Measurements from ENCODE around the gene DCAF6. TPM values are rescaled to one million over a fixed set of nuclear protein-coding genes. Genes with fewer than 3 reads are reported as not detected.

Gene DCAF6
- total and polyA plus RNA-seq, 12 donors = 49.0 to 226 (median 197) TPM

GRCh38 chr1:167898578-167899222, 37.8 kb upstream of the DCAF6 start:
- ATAC-seq (no peak), DNase-seq (no peak)
- no peak overlapping the region for H3K4me3 ChIP-seq
- peak overlapping the region in 1 of 10 donors; percentile 16 for H3K27ac ChIP-seq
- no peaks in the 10 kb centered on the region for H3K27me3 ChIP-seq
- H3K4me1 ChIP-seq = peaks cover 0 to 11% (median 0%) of the 10 kb centered on the region in 9 donors
- intact Hi-C loops (cut with DNase I) = no loop called here
- WGBS, 2 donors = 97 to 98% methylated on average over 9 of the region's 9 CpGs
- no peaks in the 10 kb centered on the region for H3K9me3 ChIP-seq
- no peak for TF ChIP-seq CTCF (IDR thresholded peaks at IDR 0.05)
- no peaks in the 10 kb centered on the region for H3K36me3 ChIP-seq

GRCh38 chr1:167899253-167899681, 37.2 kb upstream of the DCAF6 start:
- Histone ChIP-seq H3K4me3 (no peak overlapping the region), H3K27ac (peak overlapping the region in 1 of 10 donors; percentile 16), H3K4me1 (peaks cover 0 to 11% (median 0%) of the 10 kb centered on the region in 9 donors), H3K36me3 (no peaks in the 10 kb centered on the region), H3K9me3 (no peaks in the 10 kb centered on the region), H3K27me3 (no peaks in the 10 kb centered on the region)
- intact Hi-C loops (cut with DNase I) = no loop called here
- 50 to 59% methylated on average over 4 of the region's 4 CpGs for WGBS, 2 donors
- peak in 7 of 8 donors; percentile 47 to 94 (median 59) for ATAC-seq
- no peak for TF ChIP-seq CTCF (IDR thresholded peaks at IDR 0.05)
- DNase-seq = peak; percentile 17 to 31

- no peak for TF ChIP-seq CTCF (IDR thresholded peaks at IDR 0.05)
- Histone ChIP-seq H3K27me3 (no peaks in the 10 kb centered on the region), H3K4me1 (peaks cover 0 to 14% (median 0%) of the 10 kb centered on the region in 9 donors), H3K4me3 (no peak overlapping the region), H3K27ac (no peak overlapping the region), H3K9me3 (no peaks in the 10 kb centered on the region), H3K36me3 (no peaks in the 10 kb centered on the region)
- DNase-seq = no peak
- 96 to 98% methylated on average over 4 of the region's 4 CpGs for WGBS, 2 donors
- intact Hi-C loops (cut with DNase I) = loop anchor here in 1 of 10 donors (10.0 kb wide), 1 partner anchor 174 kb away; no protein-coding TSS in a partner anchor
- ATAC-seq = no peak
These were observed 35.6 kb upstream of the DCAF6 start for GRCh38 chr1:167900907-167901306.

GRCh38 chr1:167904652-167905130, 31.8 kb upstream of the DCAF6 start:
- no peak for DNase-seq
- Histone ChIP-seq H3K36me3 (no peaks in the 10 kb centered on the region), H3K9me3 (peaks cover 0 to 2% (median 0%) of the 10 kb centered on the region in 11 donors), H3K27me3 (no peaks in the 10 kb centered on the region), H3K4me3 (no peak overlapping the region), H3K4me1 (peaks cover 0 to 24% (median 0%) of the 10 kb centered on the region in 9 donors), H3K27ac (peak overlapping the region in 1 of 10 donors; percentile 46)
- WGBS, 2 donors = 61 to 75% methylated on average over 4 of the region's 4 CpGs
- no peak for TF ChIP-seq CTCF (IDR thresholded peaks at IDR 0.05)
- intact Hi-C loops (cut with DNase I) = loop anchor here in 1 of 10 donors (10.0 kb wide), 1 partner anchor 170 kb away; no protein-coding TSS in a partner anchor
- ATAC-seq = peak in 3 of 8 donors; percentile 39 to 57 (median 51)

All from heart right ventricle (tissue), 16 donors.